ENCODE measurements around the gene EXOC3L1. TPM values are rescaled to one million over a fixed set of nuclear protein-coding genes. Genes with fewer than 3 reads are reported as not detected.

The EXOC3L1 gene
- total RNA-seq, 1 donor = under 0.01 TPM

- no peak for DNase-seq (ENCODE audit: low read depth in 2 of 3, low spot score in 2 of 3)
Measured at GRCh38 chr16:67223992-67224391, 34.1 kb upstream of the EXOC3L1 start.

- peak in 2 of 3 donors; percentile 43 to 62 for DNase-seq (ENCODE audit: low read depth in 2 of 3, low spot score in 2 of 3)
Measured at GRCh38 chr16:67216612-67217490, 26.9 kb upstream of the EXOC3L1 start.

GRCh38 chr16:67215706-67216105 is 25.8 kb upstream of the EXOC3L1 start:
- DNase-seq (ENCODE audit: low read depth in 2 of 3, low spot score in 2 of 3) = no peak

GRCh38 chr16:67213197-67214019 is 23.5 kb upstream of the EXOC3L1 start:
- DNase-seq (ENCODE audit: low read depth in 2 of 3, low spot score in 2 of 3) = no peak

GRCh38 chr16:67212766-67213165 is 22.8 kb upstream of the EXOC3L1 start:
- DNase-seq (ENCODE audit: low read depth in 2 of 3, low spot score in 2 of 3) = no peak

GRCh38 chr16:67211674-67212073 is 21.7 kb upstream of the EXOC3L1 start:
- no peak for DNase-seq (ENCODE audit: low read depth in 2 of 3, low spot score in 2 of 3)

GRCh38 chr16:67210069-67210937 is 20.4 kb upstream of the EXOC3L1 start:
- no peak for DNase-seq (ENCODE audit: low read depth in 2 of 3, low spot score in 2 of 3)

GRCh38 chr16:67209565-67209964 is 19.6 kb upstream of the EXOC3L1 start:
- DNase-seq (ENCODE audit: low read depth in 2 of 3, low spot score in 2 of 3) = no peak

GRCh38 chr16:67208154-67208896 is 18.4 kb upstream of the EXOC3L1 start:
- no peak for DNase-seq (ENCODE audit: low read depth in 2 of 3, low spot score in 2 of 3)

GRCh38 chr16:67207249-67208091 is 17.5 kb upstream of the EXOC3L1 start:
- no peak for DNase-seq (ENCODE audit: low read depth in 2 of 3, low spot score in 2 of 3)

GRCh38 chr16:67206838-67207248 is 16.9 kb upstream of the EXOC3L1 start:
- DNase-seq (ENCODE audit: low read depth in 2 of 3, low spot score in 2 of 3) = no peak

GRCh38 chr16:67206129-67206837 is 16.3 kb upstream of the EXOC3L1 start:
- no peak for DNase-seq (ENCODE audit: low read depth in 2 of 3, low spot score in 2 of 3)

GRCh38 chr16:67204076-67204475 is 14.1 kb upstream of the EXOC3L1 start:
- no peak for DNase-seq (ENCODE audit: low read depth in 2 of 3, low spot score in 2 of 3)

GRCh38 chr16:67202956-67203493 is 13.1 kb upstream of the EXOC3L1 start:
- no peak for DNase-seq (ENCODE audit: low read depth in 2 of 3, low spot score in 2 of 3)

- DNase-seq (ENCODE audit: low read depth in 2 of 3, low spot score in 2 of 3) = no peak
Measured at GRCh38 chr16:67202426-67202825, 12.5 kb upstream of the EXOC3L1 start.

- no peak for DNase-seq (ENCODE audit: low read depth in 2 of 3, low spot score in 2 of 3)
Measured at GRCh38 chr16:67201411-67202345, 11.7 kb upstream of the EXOC3L1 start.

- DNase-seq (ENCODE audit: low read depth in 2 of 3, low spot score in 2 of 3) = no peak
Measured at GRCh38 chr16:67200491-67200890, 10.6 kb upstream of the EXOC3L1 start.
